H1 (cell line): ENCODE data around the gene DACT3. TPM values are rescaled to one million over a fixed set of nuclear protein-coding genes. Genes with fewer than 3 reads are reported as not detected.
A peak's percentile ranks its signal among the peaks of the same experiment; 100 is the strongest.

Experiments
- CTCF ChIA-PET: fragments of 300-600 bp; sonication (Branson Sonifier 250); formaldehyde crosslinking; loops from one replicate; lab custom pipeline; 2021; ENCODE audit not compliant: partially characterized antibody; lab: Charles Lee
- POLR2A ChIA-PET: fragments of 300-600 bp; sonication (Branson Sonifier 250); formaldehyde crosslinking; loops from one replicate; lab custom pipeline; 2021; ENCODE audit warnings: inconsistent platforms; ENCODE audit not compliant: partially characterized antibody; lab: Charles Lee
- DNase-seq, 2 experiments: peaks; one replicate each; pipeline versions ENCODE4 v3.0.0 to v3.0.0-alpha.2; 2010 to 2022; ENCODE audit warnings: low spot score in 2 of 2, low read depth in 1 of 2, mixed read lengths in 1 of 2
- FAIRE-seq: peaks from 2 replicates; lab custom pipeline; 2011; peaks lifted over from hg19 to GRCh38; lab: Jason Lieb, UNC
- H2AFZ ChIP-seq: 2 replicates; pipeline ENCODE4 v1.8.1; 2012; ENCODE audit warnings: low read length, inconsistent platforms
- H2AK5ac ChIP-seq: 2 replicates; pipeline ENCODE4 v1.6.1; 2013; ENCODE audit warnings: low read depth, low read length
- H2BK120ac ChIP-seq: replicated peaks from 2 replicates; pipeline ENCODE3; 2013; ENCODE audit warnings: low read depth, low read length, inconsistent platforms
- H2BK12ac ChIP-seq: 2 replicates; pipeline ENCODE4 v1.6.1; 2013; ENCODE audit warnings: low read depth, low read length
- H2BK15ac ChIP-seq: 2 replicates; pipeline ENCODE4 v1.6.1; 2013; ENCODE audit warnings: low read length
- H2BK20ac ChIP-seq: 2 replicates; pipeline ENCODE4 v1.6.1; 2013; ENCODE audit warnings: low read length
- H2BK5ac ChIP-seq: 2 replicates; pipeline ENCODE4 v1.6.1; 2013; ENCODE audit warnings: low read depth, low read length
- H3K14ac ChIP-seq: 2 replicates; pipeline ENCODE4 v1.6.1; 2013; ENCODE audit warnings: inconsistent platforms; ENCODE audit not compliant: insufficient read length
- H3K18ac ChIP-seq: 2 replicates; pipeline ENCODE4 v1.6.1; 2013; ENCODE audit warnings: low read length; ENCODE audit errors: extremely low read depth
- H3K23ac ChIP-seq: 2 replicates; pipeline ENCODE4 v1.6.1; 2013; ENCODE audit warnings: inconsistent platforms; ENCODE audit not compliant: insufficient read length
- H3K23me2 ChIP-seq: 2 replicates; pipeline ENCODE4 v1.6.1; 2013; ENCODE audit warnings: low read depth, low read length
- H3K27ac ChIP-seq: 2 replicates; pipeline ENCODE4 v1.6.1; 2011; ENCODE audit warnings: low read depth, low read length, inconsistent platforms
- H3K27me3 ChIP-seq, 4 experiments: replicated peaks in 1 of 4; 1 replicate in 1 of 4; 2 replicates in 3 of 4; pipeline versions ENCODE4 v1.6.1 to v1.8.1; 2011 to 2013; ENCODE audit warnings: low read length in 3 of 4, mild to moderate bottlenecking in 3 of 4, inconsistent platforms in 2 of 4, mixed read lengths in 2 of 4, moderate library complexity in 1 of 4; ENCODE audit not compliant: control insufficient read depth in 3 of 4, insufficient read depth in 3 of 4; ENCODE audit errors: extremely low read depth in 1 of 4
- H3K36me3 ChIP-seq, 4 experiments: 2 replicates each; pipeline versions ENCODE4 v1.6.1 to v1.8.1; 2011 to 2013; ENCODE audit warnings: mild to moderate bottlenecking in 4 of 4, low read length in 3 of 4, moderate library complexity in 2 of 4, control low read depth in 1 of 4, inconsistent platforms in 1 of 4; ENCODE audit not compliant: insufficient read depth in 4 of 4, control insufficient read depth in 2 of 4
- H3K4ac ChIP-seq: replicated peaks from 2 replicates; pipeline ENCODE3; 2013; ENCODE audit warnings: low read length, low read depth, mixed read lengths, inconsistent platforms; ENCODE audit not compliant: insufficient read length
- H3K4me1 ChIP-seq, 4 experiments: replicated peaks in 1 of 4; 1 replicate in 1 of 4; 2 replicates in 3 of 4; pipeline versions ENCODE4 v1.6.1 to v1.8.1; 2011 to 2013; ENCODE audit warnings: low read length in 3 of 4, inconsistent platforms in 2 of 4, mixed read lengths in 1 of 4; ENCODE audit not compliant: insufficient read depth in 4 of 4, control insufficient read depth in 3 of 4
- H3K4me2 ChIP-seq, 2 experiments: 2 replicates each; pipeline versions ENCODE4 v1.6.1 to v1.8.1; 2011 to 2013; ENCODE audit warnings: low read depth in 2 of 2, low read length in 2 of 2, control low read depth in 1 of 2, inconsistent platforms in 1 of 2, mild to moderate bottlenecking in 1 of 2; ENCODE audit not compliant: insufficient read depth in 1 of 2
- H3K4me3 ChIP-seq, 4 experiments: fragments of 200-600, 300-600 bp in 1 of 4; sonication (generic), shearing (Covaris generic), sonication (Bioruptor Twin) in 1 of 4; 2 replicates each; pipeline versions ENCODE4 v1.5.1 to v1.8.1; 2011 to 2016; ENCODE audit warnings: low read length in 4 of 4, low read depth in 3 of 4, control low read depth in 2 of 4, inconsistent platforms in 2 of 4, mild to moderate bottlenecking in 2 of 4, mixed read lengths in 1 of 4, moderate library complexity in 1 of 4; ENCODE audit not compliant: insufficient read depth in 2 of 4; ENCODE audit errors: extremely low read depth in 1 of 4
- H3K56ac ChIP-seq: replicated peaks from 2 replicates; pipeline ENCODE3; 2013; ENCODE audit warnings: low read depth, mild to moderate bottlenecking, mixed read lengths, low read length, inconsistent platforms; ENCODE audit not compliant: insufficient read length
- H3K79me1 ChIP-seq: 2 replicates; pipeline ENCODE4 v1.6.1; 2013; ENCODE audit warnings: low read depth, low read length, control low read depth
- H3K79me2 ChIP-seq, 2 experiments: 2 replicates each; pipeline versions ENCODE4 v1.6.1 to v1.8.1; 2012 to 2013; ENCODE audit warnings: low read length in 2 of 2, mild to moderate bottlenecking in 2 of 2, inconsistent platforms in 1 of 2; ENCODE audit not compliant: insufficient read depth in 2 of 2, control insufficient read depth in 1 of 2
- H3K9ac ChIP-seq, 4 experiments: replicated peaks in 1 of 4; 1 replicate in 1 of 4; 2 replicates in 3 of 4; pipeline versions ENCODE4 v1.6.1 to v1.8.1; 2011 to 2013; ENCODE audit warnings: low read depth in 3 of 4, low read length in 3 of 4, control low read depth in 2 of 4, mild to moderate bottlenecking in 2 of 4, moderate library complexity in 2 of 4, inconsistent platforms in 1 of 4; ENCODE audit errors: extremely low read depth in 1 of 4
- H3K9me3 ChIP-seq, 2 experiments: 2 replicates each; pipeline versions ENCODE4 v1.6.1 to v1.8.1; 2012 to 2013; ENCODE audit warnings: mild to moderate bottlenecking in 2 of 2, moderate library complexity in 2 of 2, control low read depth in 1 of 2, inconsistent platforms in 1 of 2, low read depth in 1 of 2, low read length in 1 of 2, mixed read lengths in 1 of 2; ENCODE audit not compliant: insufficient read depth in 2 of 2
- H4K20me1 ChIP-seq, 2 experiments: replicated peaks in 1 of 2; 2 replicates each; pipeline versions ENCODE3 to v1.8.1; 2011 to 2013; ENCODE audit warnings: inconsistent platforms in 2 of 2, low read length in 2 of 2, mild to moderate bottlenecking in 1 of 2; ENCODE audit not compliant: insufficient read depth in 2 of 2, control insufficient read depth in 1 of 2
- H4K5ac ChIP-seq: 2 replicates; pipeline ENCODE4 v1.6.1; 2013; ENCODE audit warnings: low read length, low read depth, mixed read lengths, inconsistent platforms; ENCODE audit not compliant: insufficient read length
- H4K8ac ChIP-seq: 2 replicates; pipeline ENCODE4 v1.8.0; 2013; ENCODE audit warnings: mild to moderate bottlenecking, moderate library complexity, low read length, inconsistent platforms; ENCODE audit not compliant: insufficient read depth; ENCODE audit errors: extremely low read depth
- H4K91ac ChIP-seq: replicated peaks from 2 replicates; pipeline ENCODE3; 2013; ENCODE audit warnings: low read length, mixed read lengths, inconsistent platforms; ENCODE audit not compliant: insufficient read length
- CEBPB ChIP-seq: IDR thresholded peaks from 2 replicates; pipeline ENCODE4 v1.6.1; 2012; ENCODE audit warnings: low read depth, low read length
- CREB1 ChIP-seq: IDR thresholded peaks from 2 replicates; pipeline ENCODE4 v1.6.1; 2012; ENCODE audit warnings: inconsistent platforms
- RNF2 ChIP-seq: fragments of 200-900, 300-1000 bp; sonication (generic); IDR thresholded peaks from 2 replicates; pipeline ENCODE4 v1.7.1; 2016; ENCODE audit warnings: borderline replicate concordance, low read depth, mild to moderate bottlenecking, antibody characterized with exemption, low read length; ENCODE audit not compliant: poor library complexity, severe bottlenecking; ENCODE audit errors: missing control alignments
- WGBS, 2 experiments: shearing (Covaris generic) in 1 of 2; methylation state at CpG; one replicate each; pipeline versions ENCODE4 v1.1.6 to v1.1.7; 2013 to 2015; ENCODE audit warnings: low lambda C conversion rate in 2 of 2, mixed read lengths in 2 of 2, inconsistent platforms in 1 of 2, low coverage in 1 of 2, missing lambda C conversion rate in 1 of 2; ENCODE audit not compliant: insufficient replicate concordance in 2 of 2, insufficient coverage in 1 of 2, insufficient read length in 1 of 2; ENCODE audit errors: extremely low coverage in 1 of 2, missing lambda C conversion rate in 1 of 2; 5-methylcytosine and 5-hydroxymethylcytosine counted together
- polyA plus RNA-seq, 7 experiments: library from polyadenylated mRNA; depleted of rRNA in 3 of 7; stranded (reverse) in 5 of 7; unstranded in 2 of 7; fragments of >200 nt in 5 of 7; fragments of 200-250 nt in 2 of 7; gene quantifications; 1 replicate in 5 of 7; 2 replicates in 1 of 7; 4 replicates in 1 of 7; pipeline versions ENCODE4 v1.2.1 to v1.2.3, GENCODE V29; 2011 to 2013; ENCODE audit warnings: missing spikeins in 2 of 7, mixed read lengths in 2 of 7
- total RNA-seq: library from RNA; stranded (reverse); fragmentation: NEBNext Ultra II Directional; extraction: Animal tissue kit (Norgen Biotek cat#: 25700); gene quantifications from 2 replicates; pipeline ENCODE4 v1.2.1, GENCODE V29; 2021

Gene DACT3
- total and polyA plus RNA-seq, 2 of the 8 experiments (the other 6 are each of a cell fraction or from before 2014, with no cell fraction given) = 1.8 to 2.0 TPM

DNA sequence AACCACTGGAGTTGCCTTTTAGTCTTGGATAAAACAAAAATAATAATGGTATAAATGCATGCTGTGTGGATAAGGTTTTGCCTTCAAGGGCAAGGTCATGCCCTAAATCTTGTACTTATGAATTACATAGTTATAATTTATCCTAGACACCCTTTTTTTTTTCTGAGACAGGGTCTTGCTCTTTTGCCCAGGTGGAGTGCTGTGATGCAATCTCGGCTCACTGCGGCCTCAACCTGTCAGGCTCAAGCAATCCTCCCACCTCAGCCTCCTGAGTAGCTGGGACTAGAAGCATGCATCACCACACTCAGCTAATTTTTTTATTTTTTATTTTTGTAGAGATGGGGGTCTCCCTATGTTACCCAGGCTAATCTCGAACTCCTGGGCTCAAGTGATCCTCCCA is 7.7 kb upstream of the DACT3 start:
- Histone ChIP-seq H3K23me2 (no peaks in the 10 kb centered on the region), H4K5ac (no peak overlapping the region), H4K20me1 (peaks cover 0 to 1% of the 10 kb centered on the region in 2 experiments), H3K4me2 (no peak overlapping the region), H3K27ac (no peak overlapping the region), H3K79me2 (no peaks in the 10 kb centered on the region), H3K4ac (no peak overlapping the region), H3K27me3 (no peaks in the 10 kb centered on the region), H2AK5ac (no peak overlapping the region), H3K9ac (no peak overlapping the region), H2BK5ac (no peak overlapping the region), H3K14ac (no peak overlapping the region), H3K56ac (no peak overlapping the region), H3K9me3 (no peaks in the 10 kb centered on the region), H2BK15ac (no peak overlapping the region), H2BK20ac (no peak overlapping the region), H3K23ac (no peak overlapping the region), H3K4me3 (no peak overlapping the region), H3K36me3 (peaks cover 0 to 9% (median 0%) of the 10 kb centered on the region in 4 experiments; a peak in 2 of 8 replicates), H3K79me1 (no peaks in the 10 kb centered on the region), H4K8ac (no peak overlapping the region), H2BK12ac (no peak overlapping the region), H3K18ac (no peak overlapping the region), H4K91ac (no peak overlapping the region), H2AFZ (no peak overlapping the region), H2BK120ac (no peak overlapping the region), H3K4me1 (no peaks in the 10 kb centered on the region)
- FAIRE-seq (no peak), DNase-seq (no peak)
- CTCF ChIA-PET = interaction anchor here (18.2 kb wide), 1 partner anchor 52 kb away, joined by 341 read pairs; no protein-coding TSS in a partner anchor
- POLR2A ChIA-PET = no interaction called here
- TF ChIP-seq CREB1 (no peak), RNF2 (no peak), CEBPB (peak; percentile 33; the same call in 1 of the 2 replicates)
- 92% methylated on average over 3 of the region's 3 CpGs; no CpG with 5 or more reads in 1 of the 2 experiments for WGBS, 2 experiments
